ENCODE results near the gene ADGRV1. TPM values are rescaled to one million over a fixed set of nuclear protein-coding genes. Genes with fewer than 3 reads are reported as not detected.
A peak's percentile ranks its signal among the peaks of the same experiment; 100 is the strongest.

ADGRV1 gene
- total RNA-seq, 4 donors from 2014 or later: 0.28 to 6.5 (median 3.7) TPM

DNA sequence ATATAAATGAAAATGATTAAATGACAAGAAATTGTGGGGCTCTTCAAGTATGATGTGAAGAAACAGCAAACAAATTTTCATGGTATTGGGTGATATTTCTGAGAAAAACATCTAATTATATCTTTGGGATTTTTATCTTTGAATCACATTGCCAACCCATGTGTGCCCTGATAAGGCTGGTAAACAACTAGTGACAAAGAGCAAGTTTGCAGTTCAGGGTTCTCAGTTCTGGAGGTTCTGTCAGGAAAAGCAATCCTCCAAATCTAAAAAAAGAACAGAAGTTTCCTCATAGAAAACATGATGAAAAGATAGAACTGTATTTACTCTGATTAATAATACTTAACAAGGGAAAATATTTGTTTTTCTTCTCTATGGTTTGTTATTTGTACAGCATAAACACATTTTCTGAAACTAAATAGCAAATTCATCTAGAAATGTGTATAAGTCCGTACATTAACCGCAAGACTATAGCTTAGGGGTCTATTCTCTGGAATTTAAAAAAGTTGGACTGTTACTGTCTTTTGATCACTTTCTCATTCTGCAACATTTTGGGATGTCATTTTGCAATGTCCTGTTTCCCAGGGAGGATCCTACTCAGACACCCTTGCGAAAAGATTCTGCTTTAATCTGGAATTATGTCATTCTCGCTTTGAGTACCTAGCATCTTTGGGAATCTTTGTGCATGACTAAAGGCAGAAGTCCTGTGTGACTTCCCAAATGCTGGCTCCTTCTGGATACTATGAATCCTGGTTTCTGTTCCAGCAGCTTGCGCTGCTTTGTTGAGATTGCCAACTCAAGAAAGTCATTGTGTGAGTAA lies 308.5 kb downstream of the ADGRV1 start:
- H3K36me3 ChIP-seq: no peaks in the 10 kb centered on the region
- no peaks in the 10 kb centered on the region for H3K9me3 ChIP-seq
- H3K4me3 ChIP-seq: no peak overlapping the region
- H3K4me1 ChIP-seq: no peaks in the 10 kb centered on the region
- no peak for TF ChIP-seq POLR2A (IDR thresholded peaks at IDR 0.05)
- TF ChIP-seq, protein P1, sequence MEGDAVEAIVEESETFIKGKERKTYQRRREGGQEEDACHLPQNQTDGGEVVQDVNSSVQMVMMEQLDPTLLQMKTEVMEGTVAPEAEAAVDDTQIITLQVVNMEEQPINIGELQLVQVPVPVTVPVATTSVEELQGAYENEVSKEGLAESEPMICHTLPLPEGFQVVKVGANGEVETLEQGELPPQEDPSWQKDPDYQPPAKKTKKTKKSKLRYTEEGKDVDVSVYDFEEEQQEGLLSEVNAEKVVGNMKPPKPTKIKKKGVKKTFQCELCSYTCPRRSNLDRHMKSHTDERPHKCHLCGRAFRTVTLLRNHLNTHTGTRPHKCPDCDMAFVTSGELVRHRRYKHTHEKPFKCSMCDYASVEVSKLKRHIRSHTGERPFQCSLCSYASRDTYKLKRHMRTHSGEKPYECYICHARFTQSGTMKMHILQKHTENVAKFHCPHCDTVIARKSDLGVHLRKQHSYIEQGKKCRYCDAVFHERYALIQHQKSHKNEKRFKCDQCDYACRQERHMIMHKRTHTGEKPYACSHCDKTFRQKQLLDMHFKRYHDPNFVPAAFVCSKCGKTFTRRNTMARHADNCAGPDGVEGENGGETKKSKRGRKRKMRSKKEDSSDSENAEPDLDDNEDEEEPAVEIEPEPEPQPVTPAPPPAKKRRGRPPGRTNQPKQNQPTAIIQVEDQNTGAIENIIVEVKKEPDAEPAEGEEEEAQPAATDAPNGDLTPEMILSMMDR (IDR thresholded peaks at IDR 0.05): no peak
- no peak for DNase-seq
- no peak overlapping the region for H3K27ac ChIP-seq
- no peaks in the 10 kb centered on the region for H3K27me3 ChIP-seq

DNA sequence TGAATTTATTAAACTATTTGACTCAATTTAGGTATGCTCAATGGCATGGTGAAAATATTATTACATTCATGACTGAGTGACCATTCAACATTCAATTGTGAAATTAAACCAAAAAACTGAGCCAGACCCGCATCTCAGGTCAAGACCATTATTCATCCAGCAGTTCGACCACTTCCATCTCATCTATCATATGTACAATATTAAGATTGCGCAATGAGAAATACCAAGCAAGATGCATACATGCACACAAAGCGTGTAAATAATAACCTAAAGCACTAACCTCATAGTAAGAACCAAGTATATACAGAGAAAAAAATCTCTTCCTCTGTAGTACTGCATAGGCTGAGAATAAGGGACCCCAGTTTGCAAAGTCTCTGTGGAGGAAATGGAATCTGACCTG lies 310.2 kb downstream of the ADGRV1 start:
- no peak for DNase-seq
- H3K4me1 ChIP-seq: no peaks in the 10 kb centered on the region
- H3K36me3 ChIP-seq: no peaks in the 10 kb centered on the region
- no peak overlapping the region for H3K27ac ChIP-seq
- TF ChIP-seq, protein P1 (IDR thresholded peaks at IDR 0.05): no peak
- TF ChIP-seq POLR2A (IDR thresholded peaks at IDR 0.05): no peak
- no peak overlapping the region for H3K4me3 ChIP-seq
- H3K27me3 ChIP-seq: no peaks in the 10 kb centered on the region
- H3K9me3 ChIP-seq: no peaks in the 10 kb centered on the region

DNA sequence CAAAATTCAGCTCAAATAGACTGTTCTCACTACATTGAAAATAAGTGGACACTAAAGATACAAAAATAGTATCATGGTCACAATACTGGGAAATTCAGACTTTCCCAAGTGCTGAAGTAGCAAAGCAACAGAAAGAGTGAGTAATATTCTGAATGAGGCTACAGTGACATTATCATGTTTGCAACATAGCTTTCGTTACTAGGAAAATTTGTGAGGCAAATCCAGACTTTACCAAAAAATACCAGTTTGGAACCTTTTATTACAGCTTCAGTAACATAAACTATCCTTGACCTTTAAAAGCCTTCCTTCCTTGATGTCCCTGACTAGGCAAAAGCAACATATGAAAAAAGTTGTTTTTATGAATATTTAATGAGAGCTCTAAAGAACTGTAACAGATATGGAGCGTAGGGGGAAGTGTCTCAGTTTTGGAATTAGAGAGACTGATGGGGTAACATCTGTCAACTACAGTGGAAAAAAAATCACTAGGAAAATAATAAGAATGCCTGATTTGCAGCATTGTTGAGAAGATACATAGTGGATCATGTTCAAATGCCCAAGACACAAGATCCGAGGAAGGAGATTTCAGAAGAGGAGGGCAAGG lies 312.9 kb downstream of the ADGRV1 start:
- Histone ChIP-seq H3K36me3 (no peaks in the 10 kb centered on the region), H3K27me3 (no peaks in the 10 kb centered on the region), H3K27ac (peak overlapping the region in 1 of 4 donors; percentile 32), H3K4me3 (no peak overlapping the region), H3K4me1 (no peaks in the 10 kb centered on the region), H3K9me3 (no peaks in the 10 kb centered on the region)
- TF ChIP-seq, protein P1 (IDR thresholded peaks at IDR 0.05): no peak
- TF ChIP-seq POLR2A (IDR thresholded peaks at IDR 0.05): no peak
- DNase-seq: no peak

DNA sequence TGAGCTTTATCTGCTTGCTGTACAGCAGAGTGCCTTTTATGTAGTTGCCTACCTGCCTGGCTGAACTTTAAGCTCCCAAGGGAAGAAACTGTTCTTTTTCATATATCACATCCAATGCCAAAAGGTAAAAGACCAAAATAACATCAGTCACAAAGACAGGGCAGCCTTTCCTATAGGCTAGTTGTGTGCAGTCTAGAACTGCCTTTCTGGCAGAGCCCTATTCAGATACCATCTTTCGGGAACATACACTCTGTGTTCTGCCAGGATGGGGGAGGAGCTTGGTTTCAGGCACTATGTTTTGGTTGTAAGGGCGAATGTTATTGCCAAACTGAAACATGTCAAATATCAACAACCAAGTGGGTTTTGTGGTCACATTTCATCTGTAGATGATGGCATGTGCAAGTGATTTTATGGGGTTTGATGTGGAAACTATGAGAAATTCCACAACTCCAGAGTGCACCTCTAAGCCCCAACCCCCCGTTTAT lies 314.5 kb downstream of the ADGRV1 start:
- TF ChIP-seq, protein P1 (IDR thresholded peaks at IDR 0.05): no peak
- no peak for TF ChIP-seq POLR2A (IDR thresholded peaks at IDR 0.05)
- Histone ChIP-seq H3K36me3 (no peaks in the 10 kb centered on the region), H3K9me3 (no peaks in the 10 kb centered on the region), H3K4me1 (no peaks in the 10 kb centered on the region), H3K27ac (no peak overlapping the region), H3K4me3 (no peak overlapping the region), H3K27me3 (no peaks in the 10 kb centered on the region)
- DNase-seq: no peak

DNA sequence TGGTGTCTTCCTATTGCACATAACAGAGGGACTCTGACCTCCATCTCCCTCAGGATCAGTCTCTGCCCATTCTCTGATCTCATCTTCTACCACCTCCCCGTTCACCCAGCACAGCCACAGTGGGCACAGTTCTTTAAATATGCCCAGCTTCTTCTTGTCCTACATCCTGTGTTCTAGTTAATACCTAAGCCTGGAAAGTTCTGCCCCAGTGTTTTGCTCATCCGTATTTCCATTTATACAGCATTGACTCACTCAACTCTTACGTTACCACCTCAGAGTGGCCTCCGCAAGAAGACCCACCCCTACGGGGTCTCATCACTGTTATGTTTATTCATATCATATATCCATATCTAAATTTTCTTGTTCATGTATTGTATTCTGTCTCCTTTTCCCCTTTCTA lies 315.5 kb downstream of the ADGRV1 start:
- Histone ChIP-seq H3K9me3 (no peaks in the 10 kb centered on the region), H3K27me3 (no peaks in the 10 kb centered on the region), H3K36me3 (no peaks in the 10 kb centered on the region), H3K27ac (no peak overlapping the region), H3K4me3 (no peak overlapping the region), H3K4me1 (no peaks in the 10 kb centered on the region)
- TF ChIP-seq, protein P1 (IDR thresholded peaks at IDR 0.05): no peak
- no peak for TF ChIP-seq POLR2A (IDR thresholded peaks at IDR 0.05)
- DNase-seq: no peak

Data from Peyer's patch (tissue), 4 donors.